ENCODE results near the gene CCIN.
"Not testable (repeated sequence)": the region's sequence is repeated elsewhere in the genome, so short reads cannot be mapped to it uniquely, and the experiment has no call there.

Gene CCIN

GRCh38 chr9:36169166-36169565 lies at the start of gene CCIN:
TSS of gene CCIN (plus strand) at chr9:36169388. CDS start at chr9:36169503, 115 bp downstream.
- DNase-seq: no peak

GRCh38 chr9:36119476-36119875 lies 49.7 kb upstream of the CCIN start:
- DNase-seq: no peak

- no peak for DNase-seq
These were observed 48.5 kb upstream of the CCIN start for GRCh38 chr9:36120705-36121104.

- no peak for DNase-seq
These were observed 47.2 kb upstream of the CCIN start for GRCh38 chr9:36121971-36122370.

GRCh38 chr9:36123515-36123914 lies 45.7 kb upstream of the CCIN start:
- DNase-seq: no peak

- no peak for DNase-seq
These were observed 43.9 kb upstream of the CCIN start for GRCh38 chr9:36125062-36125855.

- DNase-seq: no peak
These were observed 43.0 kb upstream of the CCIN start for GRCh38 chr9:36126016-36126730.

- DNase-seq: no peak
These were observed 41.4 kb upstream of the CCIN start for GRCh38 chr9:36127652-36128244.

GRCh38 chr9:36128349-36128748 lies 40.8 kb upstream of the CCIN start:
- DNase-seq: no peak

- no peak for DNase-seq
These were observed 40.0 kb upstream of the CCIN start for GRCh38 chr9:36129139-36129538.

GRCh38 chr9:36131666-36132065 lies 37.5 kb upstream of the CCIN start:
- not testable (repeated sequence) for DNase-seq

GRCh38 chr9:36132086-36132485 lies 37.1 kb upstream of the CCIN start:
- no peak for DNase-seq

- DNase-seq: no peak
These were observed 34.3 kb upstream of the CCIN start for GRCh38 chr9:36134761-36135505.

- no peak for DNase-seq
These were observed 33.4 kb upstream of the CCIN start for GRCh38 chr9:36135741-36136271.

GRCh38 chr9:36136272-36136893 lies 32.8 kb upstream of the CCIN start, which contains the start of gene GLIPR2:
TSS of gene GLIPR2 (plus strand) at chr9:36136733. CDS start at chr9:36136779, 46 bp downstream.
- DNase-seq: no peak

GRCh38 chr9:36136894-36137391 lies 32.2 kb upstream of the CCIN start:
- no peak for DNase-seq

- DNase-seq: no peak
These were observed 31.7 kb upstream of the CCIN start for GRCh38 chr9:36137392-36138004.

GRCh38 chr9:36138496-36138895 lies 30.7 kb upstream of the CCIN start:
- DNase-seq: no peak

GRCh38 chr9:36138901-36139300 lies 30.3 kb upstream of the CCIN start:
- DNase-seq: no peak

GRCh38 chr9:36140086-36141084 lies 28.8 kb upstream of the CCIN start:
- DNase-seq: no peak
